ENCODE results near the gene CNTNAP1.

Gene CNTNAP1

GRCh38 chr17:42670789-42671657 lies 11.3 kb upstream of the CNTNAP1 start:
- DNase-seq, result no peak

GRCh38 chr17:42672038-42672437 lies 10.3 kb upstream of the CNTNAP1 start:
- no peak for DNase-seq

DNA sequence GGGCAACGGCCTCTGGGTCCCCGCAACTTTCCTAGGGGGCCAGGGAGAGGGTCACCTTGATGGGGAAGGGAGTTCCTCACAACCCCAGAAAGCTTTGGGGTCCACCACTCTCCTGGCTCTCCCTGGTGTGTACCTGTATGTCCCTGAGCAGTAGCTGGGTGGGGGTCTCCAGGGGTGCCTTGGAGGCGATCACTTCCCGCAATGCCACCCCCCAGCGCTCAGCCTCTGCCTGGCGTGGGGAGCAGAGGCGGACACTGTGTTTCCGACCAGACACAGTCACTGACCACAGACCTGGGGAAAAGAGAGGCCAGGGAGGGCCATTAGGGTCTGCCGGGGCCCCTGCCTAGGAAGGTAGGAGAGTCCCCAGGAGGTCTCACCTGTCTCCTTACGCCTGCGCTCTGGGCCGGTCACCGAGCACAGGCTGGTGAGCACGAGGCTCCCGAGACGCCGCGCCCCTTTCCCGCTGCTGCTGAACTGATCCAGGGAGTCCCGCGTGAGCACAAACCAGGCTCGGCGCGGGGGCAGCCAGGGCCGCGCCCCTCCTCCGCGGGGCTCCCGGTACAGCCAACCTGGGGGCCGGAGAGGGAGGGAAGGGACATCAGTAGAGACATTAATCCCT lies 9.0 kb upstream of the CNTNAP1 start:
- no peak for DNase-seq

DNA sequence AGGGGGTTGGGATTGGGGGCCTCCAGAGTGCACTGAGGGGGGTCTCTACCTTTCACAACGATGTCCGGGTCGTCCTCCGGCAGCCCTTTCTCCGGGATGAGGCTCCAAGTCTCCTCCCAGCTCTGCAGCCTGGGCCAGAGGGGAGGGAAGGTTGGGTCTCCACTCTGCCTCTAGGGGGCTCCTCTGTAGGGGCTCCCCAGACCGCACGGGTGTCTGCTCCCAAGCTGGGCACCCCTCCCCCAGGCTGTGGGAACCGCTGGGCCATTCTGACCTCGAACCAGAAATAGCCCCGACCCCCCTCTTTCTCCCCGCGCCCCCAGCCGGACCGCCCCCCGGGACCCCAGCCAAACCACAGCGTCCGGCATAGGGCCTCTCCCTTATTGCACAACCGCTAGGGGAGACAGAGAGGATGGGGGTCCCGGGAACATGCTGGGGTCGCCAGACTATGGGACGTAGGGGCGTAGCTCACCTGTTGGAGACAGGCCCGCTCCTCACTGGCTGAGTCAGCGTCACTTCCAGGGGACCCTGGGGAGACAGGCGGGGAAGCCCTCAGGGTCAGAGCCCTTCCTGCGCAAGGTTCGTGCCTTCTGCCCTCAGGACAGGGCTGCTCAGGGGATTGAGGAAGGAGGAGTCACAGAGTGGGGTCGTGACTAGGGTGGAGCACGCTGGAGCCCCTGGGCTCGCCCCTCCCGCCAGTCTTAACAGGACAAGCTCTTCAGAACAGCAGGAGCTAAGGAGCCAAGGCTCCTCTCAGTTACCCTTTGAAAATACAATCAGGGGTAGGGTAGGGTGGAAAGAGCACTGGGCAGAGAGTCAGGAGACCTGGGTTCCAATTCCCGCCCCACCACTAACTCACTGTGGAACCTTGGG lies 8.2 kb upstream of the CNTNAP1 start:
- no peak for DNase-seq

GRCh38 chr17:42674755-42675347 lies 7.5 kb upstream of the CNTNAP1 start:
- DNase-seq, result no peak

GRCh38 chr17:42675348-42675964 lies 6.9 kb upstream of the CNTNAP1 start:
- no peak for DNase-seq

GRCh38 chr17:42675965-42676423 lies 6.3 kb upstream of the CNTNAP1 start:
- no peak for DNase-seq

- no peak for DNase-seq
Observed at GRCh38 chr17:42676424-42677011, 5.8 kb upstream of the CNTNAP1 start, which contains the start of gene PLEKHH3. TSS of gene PLEKHH3 (minus strand) at chr17:42676994. CDS start at chr17:42676563, 431 bp downstream.

GRCh38 chr17:42677012-42677857 lies 5.1 kb upstream of the CNTNAP1 start:
- DNase-seq, result peak; percentile 99

GRCh38 chr17:42677921-42678781 lies 4.2 kb upstream of the CNTNAP1 start:
- peak; percentile 63 to 65 for DNase-seq

- DNase-seq, result no peak
Observed at GRCh38 chr17:42678951-42679491, 3.3 kb upstream of the CNTNAP1 start.

DNA sequence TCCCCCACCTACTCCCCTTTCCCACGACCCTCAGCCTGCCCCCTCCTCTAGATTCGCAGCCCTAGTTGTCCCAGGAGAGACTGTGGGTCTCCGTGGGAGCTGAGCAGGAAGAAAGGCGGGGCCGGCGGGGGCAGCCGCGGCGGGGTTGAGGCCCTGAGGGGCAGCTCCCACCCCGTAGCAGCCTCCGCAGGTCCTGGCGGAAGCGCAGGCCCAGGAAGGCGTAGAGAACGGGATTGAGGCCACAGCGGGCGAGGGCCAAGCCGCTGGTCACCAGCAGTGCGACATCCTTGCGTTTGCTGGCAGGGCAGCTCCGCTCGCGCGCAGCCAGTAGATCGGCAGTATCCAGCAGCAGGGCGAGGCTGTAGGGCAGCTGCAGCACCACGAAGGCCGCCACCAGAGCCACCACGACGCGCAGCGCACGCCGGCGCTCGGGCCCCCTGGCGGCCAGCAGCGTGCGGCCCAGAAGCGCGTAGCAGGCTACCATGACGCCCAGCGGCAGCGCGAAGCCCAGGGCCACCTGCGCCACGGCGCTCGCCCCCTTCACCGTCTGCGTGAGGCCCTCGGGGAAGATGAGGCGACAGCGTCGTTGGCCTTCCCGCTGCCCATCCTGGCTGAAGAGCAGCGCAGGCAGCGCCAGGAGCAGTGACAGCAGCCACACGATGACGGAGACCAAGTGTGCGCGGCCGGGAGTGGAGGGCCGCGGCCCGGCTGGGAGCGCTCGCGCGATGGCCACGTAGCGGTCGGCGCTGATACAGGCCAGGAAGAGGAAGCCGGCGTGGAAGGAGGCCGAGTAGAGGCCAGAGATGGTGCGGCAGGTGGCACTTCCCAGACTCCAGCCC lies 2.6 kb upstream of the CNTNAP1 start:
- peak; percentile 58 to 65 for DNase-seq

DNA sequence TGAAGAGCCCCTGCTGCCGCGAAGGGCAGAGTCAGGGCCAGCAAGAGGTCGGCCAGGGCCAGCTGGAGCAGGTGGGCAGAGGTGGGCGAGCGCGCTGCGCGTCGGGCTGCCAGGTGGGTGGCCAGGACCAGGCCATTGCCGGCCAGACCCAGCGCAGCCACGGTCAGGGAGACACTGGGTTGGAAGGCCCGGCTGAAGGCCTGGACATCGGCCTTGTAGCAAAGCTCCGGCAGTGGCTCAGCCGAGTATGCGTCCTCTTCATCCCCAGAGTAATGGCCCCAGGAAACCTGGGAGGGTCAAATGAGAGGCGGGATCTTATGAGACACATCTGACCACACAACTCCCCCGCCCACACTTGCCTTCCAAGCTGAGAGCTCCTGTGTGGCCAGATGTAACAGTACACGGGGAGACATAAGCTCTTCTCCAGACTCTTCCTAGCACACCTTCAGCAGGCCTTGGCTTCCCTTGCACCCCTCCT lies 2.0 kb upstream of the CNTNAP1 start:
- no peak for DNase-seq

GRCh38 chr17:42682722-42683403 lies 532 bp downstream of the CNTNAP1 start:
- no peak for DNase-seq

DNA sequence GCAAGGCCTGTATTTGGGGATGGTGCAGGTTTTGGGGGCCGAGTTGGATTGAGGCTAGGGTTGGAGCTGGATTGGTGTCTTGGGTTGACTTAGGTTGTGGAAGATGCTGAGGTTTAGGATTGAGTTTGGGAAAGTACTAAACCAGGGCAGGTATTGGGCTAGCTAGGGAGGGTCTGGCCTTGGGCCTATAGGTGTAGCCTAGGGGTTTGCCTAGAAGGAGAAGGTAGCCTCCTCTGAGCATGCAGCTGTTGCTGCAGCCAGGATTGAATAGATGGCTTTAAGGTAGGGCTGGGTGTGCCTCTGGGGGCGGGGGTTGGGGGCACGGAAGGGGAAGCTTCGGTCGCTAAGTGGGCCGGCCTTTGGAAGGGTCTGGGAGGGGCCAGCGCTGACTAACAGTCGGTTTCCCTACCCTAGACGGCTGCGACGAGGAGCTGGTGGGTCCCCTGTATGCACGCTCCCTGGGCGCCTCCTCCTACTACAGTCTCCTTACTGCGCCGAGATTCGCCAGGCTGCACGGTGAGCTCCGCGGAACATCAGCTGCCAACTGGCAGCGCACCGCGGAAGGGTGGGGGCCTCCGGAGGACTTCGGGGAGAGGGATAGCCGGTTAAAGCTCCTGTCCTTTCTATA lies 1.2 kb downstream of the CNTNAP1 start:
- no peak for DNase-seq

- no peak for DNase-seq
Observed at GRCh38 chr17:42684929-42685556, 2.7 kb downstream of the CNTNAP1 start.

DNA sequence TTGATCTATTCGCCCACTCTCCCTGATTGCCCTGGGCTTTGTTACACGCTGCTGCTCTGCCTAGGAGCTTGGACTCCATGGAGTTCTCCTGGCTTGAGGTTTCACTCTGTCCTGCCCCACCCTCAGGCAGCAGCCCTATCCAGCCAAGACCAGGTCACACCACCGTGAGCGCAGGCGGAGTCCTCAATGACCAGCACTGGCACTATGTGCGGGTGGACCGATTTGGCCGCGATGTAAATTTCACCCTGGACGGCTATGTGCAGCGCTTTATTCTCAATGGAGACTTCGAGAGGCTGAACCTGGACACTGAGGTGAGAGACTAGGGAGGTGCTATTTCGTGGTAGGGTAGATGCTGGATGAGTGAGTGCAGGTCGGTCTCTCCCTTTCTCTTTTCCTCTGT lies 3.5 kb downstream of the CNTNAP1 start:
- DNase-seq, result no peak

Data from activated CD4-positive, alpha-beta T cell treated with anti-CD3 and anti-CD28 coated beads, Interleukin-2, amount 50 U/mL, for 4 hours (primary cell).